CD4-positive, alpha-beta T cell treated with Interleukin-17A for 1 hour (primary cell): ENCODE results near the gene UHRF2.
"Not testable (repeated sequence)": the region's sequence is repeated elsewhere in the genome, so short reads cannot be mapped to it uniquely, and the experiment has no call there.

Experiments
- DNase-seq: peaks from one replicate; pipeline ENCODE4 v3.0.0-alpha.2; 2020

UHRF2 gene

GRCh38 chr9:6428940-6429889 is 16.2 kb downstream of the UHRF2 start:
- peak; percentile 52 for DNase-seq

- DNase-seq: no peak
These were observed 18.0 kb downstream of the UHRF2 start for GRCh38 chr9:6431038-6431437.

- no peak for DNase-seq
These were observed 20.4 kb downstream of the UHRF2 start for GRCh38 chr9:6433410-6433809.

- peak; percentile 35 for DNase-seq
These were observed 26.2 kb downstream of the UHRF2 start for GRCh38 chr9:6439051-6439703.

GRCh38 chr9:6440405-6440804 is 27.4 kb downstream of the UHRF2 start:
- DNase-seq: no peak

- DNase-seq: no peak
These were observed 28.3 kb downstream of the UHRF2 start for GRCh38 chr9:6441269-6441668.

- no peak for DNase-seq
These were observed 30.7 kb downstream of the UHRF2 start for GRCh38 chr9:6443661-6444060.

- DNase-seq: no peak
These were observed 31.1 kb downstream of the UHRF2 start for GRCh38 chr9:6444128-6444527.

- DNase-seq: no peak
These were observed 36.1 kb downstream of the UHRF2 start for GRCh38 chr9:6449086-6449485.

- DNase-seq: no peak
These were observed 36.6 kb downstream of the UHRF2 start for GRCh38 chr9:6449645-6450044.

GRCh38 chr9:6450641-6451375 is 37.8 kb downstream of the UHRF2 start:
- no peak for DNase-seq

GRCh38 chr9:6455292-6455691 is 42.3 kb downstream of the UHRF2 start:
- not testable (repeated sequence) for DNase-seq

- not testable (repeated sequence) for DNase-seq
These were observed 45.7 kb downstream of the UHRF2 start for GRCh38 chr9:6458704-6459103.

- DNase-seq: no peak
These were observed 46.7 kb downstream of the UHRF2 start for GRCh38 chr9:6459718-6460117.

- no peak for DNase-seq
These were observed 47.3 kb downstream of the UHRF2 start for GRCh38 chr9:6460189-6460768.

- DNase-seq: no peak
These were observed 48.6 kb downstream of the UHRF2 start for GRCh38 chr9:6461619-6462018.

GRCh38 chr9:6467006-6467625 is 54.1 kb downstream of the UHRF2 start:
- DNase-seq: no peak

- DNase-seq: no peak
These were observed 58.3 kb downstream of the UHRF2 start for GRCh38 chr9:6471231-6471850.

GRCh38 chr9:6473151-6473550 is 60.2 kb downstream of the UHRF2 start:
- DNase-seq: no peak

- no peak for DNase-seq
These were observed 67.0 kb downstream of the UHRF2 start for GRCh38 chr9:6479959-6480358.

GRCh38 chr9:6484210-6484609 is 71.2 kb downstream of the UHRF2 start:
- no peak for DNase-seq

- DNase-seq: no peak
These were observed 75.4 kb downstream of the UHRF2 start for GRCh38 chr9:6488395-6488794.
